HL-60 (cell line): Measurements from ENCODE around the gene PCIF1.

Source experiments
- POLR2AphosphoS5 ChIP-seq: IDR thresholded peaks from 2 replicates; pipeline ENCODE4 v1.6.1; 2012; ENCODE audit warnings: low read depth
- SPI1 ChIP-seq: IDR thresholded peaks from 2 replicates; pipeline ENCODE4 v1.6.1; 2012; ENCODE audit warnings: low read depth, mild to moderate bottlenecking, borderline replicate concordance
- TF ChIP-seq, protein P1 (sequence below): IDR thresholded peaks from one replicate; pipeline ENCODE4 v1.5.1; 2011; ENCODE audit warnings: low read length, control low read depth, inconsistent platforms; ENCODE audit not compliant: insufficient read depth

DNA sequence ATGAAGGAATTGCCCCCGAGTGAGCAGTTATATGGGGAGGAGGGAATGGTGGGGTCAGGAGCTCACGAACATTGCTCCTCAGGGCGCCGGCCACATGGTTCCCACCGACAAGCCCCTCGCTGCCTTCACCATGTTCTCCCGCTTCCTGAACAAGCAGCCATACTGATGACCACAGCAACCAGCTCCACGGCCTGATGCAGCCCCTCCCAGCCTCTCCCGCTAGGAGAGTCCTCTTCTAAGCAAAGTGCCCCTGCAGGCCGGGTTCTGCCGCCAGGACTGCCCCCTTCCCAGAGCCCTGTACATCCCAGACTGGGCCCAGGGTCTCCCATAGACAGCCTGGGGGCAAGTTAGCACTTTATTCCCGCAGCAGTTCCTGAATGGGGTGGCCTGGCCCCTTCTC lies 36.2 kb upstream of the PCIF1 start:
- TF ChIP-seq, protein P1, sequence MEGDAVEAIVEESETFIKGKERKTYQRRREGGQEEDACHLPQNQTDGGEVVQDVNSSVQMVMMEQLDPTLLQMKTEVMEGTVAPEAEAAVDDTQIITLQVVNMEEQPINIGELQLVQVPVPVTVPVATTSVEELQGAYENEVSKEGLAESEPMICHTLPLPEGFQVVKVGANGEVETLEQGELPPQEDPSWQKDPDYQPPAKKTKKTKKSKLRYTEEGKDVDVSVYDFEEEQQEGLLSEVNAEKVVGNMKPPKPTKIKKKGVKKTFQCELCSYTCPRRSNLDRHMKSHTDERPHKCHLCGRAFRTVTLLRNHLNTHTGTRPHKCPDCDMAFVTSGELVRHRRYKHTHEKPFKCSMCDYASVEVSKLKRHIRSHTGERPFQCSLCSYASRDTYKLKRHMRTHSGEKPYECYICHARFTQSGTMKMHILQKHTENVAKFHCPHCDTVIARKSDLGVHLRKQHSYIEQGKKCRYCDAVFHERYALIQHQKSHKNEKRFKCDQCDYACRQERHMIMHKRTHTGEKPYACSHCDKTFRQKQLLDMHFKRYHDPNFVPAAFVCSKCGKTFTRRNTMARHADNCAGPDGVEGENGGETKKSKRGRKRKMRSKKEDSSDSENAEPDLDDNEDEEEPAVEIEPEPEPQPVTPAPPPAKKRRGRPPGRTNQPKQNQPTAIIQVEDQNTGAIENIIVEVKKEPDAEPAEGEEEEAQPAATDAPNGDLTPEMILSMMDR = no peak
- TF ChIP-seq SPI1 (no peak), POLR2AphosphoS5 (no peak)
